ENCODE data around the gene TNNT3. TPM values are rescaled to one million over a fixed set of nuclear protein-coding genes. Genes with fewer than 3 reads are reported as not detected.

TNNT3 gene
- total RNA-seq, 4 donors from 2014 or later, result 1.7 to 4.1 (median 2.6) TPM; not detected in 1

- Histone ChIP-seq H3K27me3 (no peaks in the 10 kb centered on the region), H3K27ac (no peak overlapping the region), H3K4me3 (replicated peaks in 1 of 3) (no peak overlapping the region), H3K4me1 (no peaks in the 10 kb centered on the region), H3K9me3 (no peaks in the 10 kb centered on the region), H3K36me3 (no peaks in the 10 kb centered on the region)
- TF ChIP-seq CTCF (IDR thresholded peaks at IDR 0.05) (no peak), POLR2A (IDR thresholded peaks at IDR 0.05) (no peak)
- DNase-seq, result no peak
- no CpG with 5 or more reads among the region's 6 CpGs for WGBS, 2 donors
- intact Hi-C loops (cut with DNase I), result no loop called here
These were observed 67.5 kb downstream of the TNNT3 start for GRCh38 chr11:1987024-1987423.

DNA sequence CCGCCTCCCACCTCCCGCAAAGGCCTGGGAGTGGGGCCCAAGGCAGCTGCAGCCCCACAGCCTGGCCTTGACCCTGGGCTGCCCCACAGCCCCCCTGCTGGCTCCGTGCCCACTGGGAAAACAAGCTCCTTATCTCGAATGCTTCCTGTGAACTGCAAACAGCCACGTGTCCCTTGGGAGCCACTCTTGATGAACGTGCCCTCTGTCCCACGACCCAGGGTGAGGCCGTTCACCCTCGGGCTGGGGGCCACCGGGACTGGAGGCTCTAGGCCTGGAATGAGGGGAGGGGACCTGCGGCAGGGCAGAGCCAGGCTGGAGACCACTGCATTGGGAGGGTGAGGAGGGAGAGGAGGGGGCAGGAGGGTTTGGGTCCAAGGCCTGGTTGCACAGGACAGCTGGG, 68.7 kb downstream of the TNNT3 start:
- Histone ChIP-seq H3K36me3 (no peaks in the 10 kb centered on the region), H3K27ac (no peak overlapping the region), H3K4me1 (no peaks in the 10 kb centered on the region), H3K9me3 (no peaks in the 10 kb centered on the region), H3K27me3 (no peaks in the 10 kb centered on the region), H3K4me3 (replicated peaks in 1 of 3) (no peak overlapping the region)
- TF ChIP-seq CTCF (IDR thresholded peaks at IDR 0.05), result no peak
- TF ChIP-seq POLR2A (IDR thresholded peaks at IDR 0.05), result no peak
- intact Hi-C loops (cut with DNase I), result no loop called here
- no peak for DNase-seq
- no CpG with 5 or more reads among the region's 11 CpGs for WGBS, 2 donors

Small RNAs within 50 kb of the gene (microRNA-seq; reads per million reads assigned to microRNA genes)
- gene MIR7847, result not detected

Other genes with a start within 250 kb of the TNNT3 start
- not detected for gene KRTAP5-6, start 222.5 kb upstream of the TNNT3 start, total RNA-seq
- 100 to 1,000 TPM in 1 of 4 donors, 1 to 10 TPM in 1, under 1 TPM in 1, not detected in 1; 0.22 to 126 (median 1.5) TPM for gene IFITM10, start 169.1 kb upstream of the TNNT3 start, total RNA-seq
- 100 to 1,000 TPM; 363 to 577 (median 457) TPM for gene CTSD, start 155.8 kb upstream of the TNNT3 start, total RNA-seq
- not detected for gene SYT8, start 84.7 kb upstream of the TNNT3 start, total RNA-seq
- gene TNNI2, start 80.7 kb upstream of the TNNT3 start, total RNA-seq, result not detected
- gene LSP1, start 66.6 kb upstream of the TNNT3 start, total RNA-seq, result 10 to 100 TPM in 2 of 4 donors, 1 to 10 TPM in 2; 6.7 to 26.1 (median 10.5) TPM
- not detected for gene PRR33, start 27.8 kb upstream of the TNNT3 start, total RNA-seq
- gene MRPL23, start 27.6 kb downstream of the TNNT3 start, total RNA-seq, result 100 to 1,000 TPM in 3 of 4 donors, 10 to 100 TPM in 1; 86.9 to 241 (median 159) TPM
- 10 to 100 TPM; 13.5 to 68.7 (median 19.4) TPM for gene H19, start 78.1 kb downstream of the TNNT3 start, total RNA-seq
- 10 to 100 TPM in 3 of 4 donors, 1 to 10 TPM in 1; 9.9 to 26.6 (median 18.1) TPM for gene IGF2, start 219.7 kb downstream of the TNNT3 start, total RNA-seq
- gene INS, start 241.5 kb downstream of the TNNT3 start, total RNA-seq, result not detected

Data from thyroid gland (tissue), 4 donors.